GM19455 (cell line): Measurements from ENCODE around the gene CAST.

Experiments
- ATAC-seq: cut with Tn5 transposase; IDR thresholded peaks from one replicate; pipeline ENCODE4 v1.9.1; 2021; ENCODE audit not compliant: unreplicated experiment

The CAST gene

DNA sequence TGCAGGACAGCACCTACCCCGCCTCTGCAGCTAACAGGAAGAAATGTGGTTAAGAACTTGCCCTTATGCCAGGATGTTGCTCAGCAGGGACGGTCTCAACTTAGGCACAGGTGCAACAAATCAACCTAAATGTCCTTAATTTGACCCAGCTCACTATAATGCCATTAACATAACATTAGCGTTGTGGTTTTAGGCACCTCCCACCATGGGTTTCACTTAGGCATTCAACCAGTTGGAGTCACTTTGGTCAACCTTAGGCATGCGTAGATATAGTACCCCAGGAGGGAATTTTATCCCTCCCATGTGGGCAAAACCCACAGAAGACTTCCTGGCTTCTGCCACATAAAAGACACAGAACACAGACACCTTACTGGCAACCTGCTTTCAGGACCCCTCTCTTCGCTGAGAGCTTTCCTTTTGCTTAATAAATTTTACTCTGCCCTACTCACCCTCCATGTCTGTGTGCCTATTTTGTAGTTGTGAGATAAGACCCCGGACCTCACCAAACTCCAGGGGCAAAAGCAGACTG lies 154.3 kb downstream of the CAST start:
- ATAC-seq, result peak; percentile 63

GRCh38 chr5:96816991-96817390 lies 154.8 kb downstream of the CAST start:
- ATAC-seq, result peak; percentile 60

- no peak for ATAC-seq
Measured at GRCh38 chr5:96817506-96817905, 155.3 kb downstream of the CAST start.

DNA sequence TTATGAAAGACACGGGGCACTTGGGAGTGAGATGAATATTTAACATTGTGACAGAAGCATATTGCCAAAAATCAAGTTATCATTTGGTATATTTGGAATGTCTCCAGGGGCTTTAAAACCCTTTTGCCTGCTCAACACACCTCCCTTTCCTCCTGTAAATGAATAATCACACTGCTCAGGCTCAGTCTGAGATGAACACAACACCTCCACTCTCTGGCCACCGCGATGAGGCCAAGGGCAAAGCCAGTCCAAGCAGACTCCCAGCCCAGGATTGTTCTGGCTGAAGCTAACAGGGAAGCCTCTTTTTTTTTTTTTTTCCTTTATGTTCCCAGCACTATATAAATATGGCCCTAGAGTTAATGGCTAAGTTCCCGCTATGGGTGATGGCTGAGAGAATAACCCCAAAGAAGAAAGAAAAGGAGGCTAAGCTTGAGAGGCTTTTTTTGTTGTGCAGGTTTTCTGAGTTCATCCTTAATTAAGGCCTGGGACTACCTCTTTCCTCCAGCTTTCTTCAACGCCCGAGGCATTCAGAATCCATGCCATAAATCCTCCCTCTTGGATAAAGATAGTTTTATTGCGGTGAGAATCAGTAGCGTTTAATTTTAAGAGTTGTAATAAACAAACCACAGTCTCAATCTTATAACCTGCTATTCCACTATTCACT lies 156.1 kb downstream of the CAST start:
- no peak for ATAC-seq

DNA sequence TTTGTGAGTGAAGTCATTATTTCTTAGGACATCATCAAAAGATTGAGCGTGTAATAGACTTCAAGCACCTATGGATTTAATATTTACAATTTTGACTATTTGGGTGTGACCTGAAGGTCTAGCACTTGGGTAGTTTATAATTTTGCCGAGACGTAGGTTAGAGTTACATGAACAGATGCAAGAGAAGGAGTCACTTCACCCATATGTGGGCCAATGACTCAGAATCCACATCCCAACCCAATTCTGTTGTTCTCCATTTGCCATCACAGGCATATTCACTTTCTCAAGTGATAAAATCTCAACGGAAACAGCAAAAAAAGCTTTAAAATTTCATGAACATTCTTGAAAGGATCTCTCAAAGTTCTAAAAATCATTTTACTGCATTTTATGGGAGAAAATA lies 157.6 kb downstream of the CAST start:
- no peak for ATAC-seq

- ATAC-seq, result no peak
Measured at GRCh38 chr5:96821260-96821916, 159.2 kb downstream of the CAST start.

GRCh38 chr5:96822686-96823459 lies 160.7 kb downstream of the CAST start:
- no peak for ATAC-seq

DNA sequence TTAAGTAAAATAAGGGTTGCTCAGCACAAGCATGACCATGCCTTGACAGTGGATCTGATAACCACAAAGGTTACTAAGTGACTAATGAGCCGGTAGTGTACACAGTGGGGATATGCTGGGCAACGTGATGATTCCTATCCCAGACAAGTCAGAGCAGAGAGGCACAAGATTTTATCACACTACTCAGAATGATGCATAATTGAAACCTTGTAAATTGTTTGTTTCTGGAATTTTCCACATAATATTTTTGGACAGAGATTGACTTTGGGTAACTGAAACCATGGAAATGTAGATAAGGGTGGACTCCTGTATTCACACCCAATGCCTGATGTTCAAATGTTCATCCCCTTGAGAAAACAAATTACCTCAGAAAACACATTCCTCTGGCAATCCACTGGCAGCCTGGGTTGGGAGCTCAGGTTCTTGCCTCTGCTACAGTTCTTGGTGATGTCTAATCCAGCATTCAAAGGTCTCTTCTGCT lies 161.8 kb downstream of the CAST start:
- peak; percentile 76 for ATAC-seq
